Measurements from ENCODE around the gene PKN3.

DNA sequence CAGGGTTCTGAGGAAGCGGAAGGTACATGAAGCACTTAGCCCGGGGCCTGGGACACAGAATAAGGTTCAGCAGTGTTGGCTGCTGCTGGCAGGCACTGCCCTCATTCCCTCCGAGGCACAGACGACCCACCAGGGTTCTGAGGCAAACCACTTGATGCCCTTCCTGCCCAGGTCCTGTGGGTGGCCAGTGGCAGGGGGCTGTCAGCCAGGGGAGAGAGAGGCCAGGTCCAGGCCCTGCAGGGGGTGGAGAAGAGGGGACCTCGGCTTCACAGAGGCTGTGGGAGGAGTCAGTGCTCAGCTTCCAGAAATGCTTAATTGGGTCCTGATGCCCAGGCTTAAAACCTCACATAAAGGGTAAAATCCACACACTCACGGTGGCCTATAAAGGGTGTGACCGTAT, 26.0 kb downstream of the PKN3 start:
- TF ChIP-seq GATA2 (IDR thresholded peaks at IDR 0.05; ENCODE audit: low read depth, low read length), result no peak
- TF ChIP-seq GATA3 (IDR thresholded peaks at IDR 0.05; ENCODE audit: low read depth, low read length), result no peak

Measured in SH-SY5Y (cell line).